IPS DF 4.7 (cell line): ENCODE measurements around the gene IL6R.

Source experiments
- DNase-seq: peaks from one replicate; pipeline ENCODE4 v3.0.0-alpha.2; 2013; ENCODE audit warnings: low spot score; ENCODE audit errors: extremely low read depth

The IL6R gene

DNA sequence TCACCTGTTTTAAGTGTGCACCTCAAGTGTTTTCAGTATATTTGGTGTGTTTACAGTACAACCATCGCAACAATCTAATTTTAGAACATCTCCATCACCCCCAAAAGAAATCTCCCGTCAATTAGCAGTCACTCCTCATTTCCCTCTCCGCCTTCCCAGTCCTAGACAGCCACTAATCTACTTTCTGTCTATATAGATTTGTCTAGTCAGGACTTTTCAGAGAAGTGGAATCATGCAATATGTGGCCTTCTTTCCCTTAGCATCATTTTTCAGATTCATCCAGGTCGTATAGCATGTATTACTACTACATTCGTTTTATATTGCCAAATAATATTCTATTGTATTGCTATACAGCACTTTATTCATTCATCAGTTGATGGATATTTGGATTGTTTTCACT, 98.8 kb downstream of the IL6R start:
- DNase-seq: no peak

- no peak for DNase-seq
Measured at GRCh38 chr1:154512760-154513159, 107.6 kb downstream of the IL6R start.

DNA sequence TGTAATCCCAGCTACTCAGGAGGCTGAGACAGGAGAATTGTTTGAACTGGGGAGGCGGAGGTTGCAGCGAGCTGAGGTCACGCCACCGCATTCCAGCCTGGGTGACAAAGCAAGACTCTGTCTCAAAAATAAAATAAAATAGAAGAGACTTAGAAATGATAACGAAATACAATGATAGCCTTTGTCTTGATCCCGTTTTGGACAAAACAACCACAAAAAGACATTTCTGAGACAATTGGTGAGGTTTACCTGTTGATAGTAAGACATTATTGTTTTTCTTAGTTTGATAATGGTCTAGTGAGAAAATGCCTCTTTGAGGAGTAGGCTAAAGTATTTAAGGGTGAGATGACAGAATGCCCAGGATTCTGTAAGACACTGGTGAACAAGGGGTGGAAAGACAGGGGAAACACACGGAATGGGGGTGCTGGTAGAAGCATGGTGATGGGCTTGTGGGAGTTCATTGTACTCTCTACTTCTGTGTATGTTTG, 109.0 kb downstream of the IL6R start:
- no peak for DNase-seq

- no peak for DNase-seq
Measured at GRCh38 chr1:154517661-154518060, 112.5 kb downstream of the IL6R start.
